Activated T-cell treated with anti-CD3 and anti-CD28 coated beads, Interleukin-2, amount 50 U/mL, for 1 hour (primary cell): ENCODE measurements around the gene NAGA.
"Not testable (repeated sequence)": the region's sequence is repeated elsewhere in the genome, so short reads cannot be mapped to it uniquely, and the experiment has no call there.

Source experiments
- DNase-seq: peaks from one replicate; pipeline ENCODE4 v3.0.0-alpha.2; 2020

The NAGA gene

DNA sequence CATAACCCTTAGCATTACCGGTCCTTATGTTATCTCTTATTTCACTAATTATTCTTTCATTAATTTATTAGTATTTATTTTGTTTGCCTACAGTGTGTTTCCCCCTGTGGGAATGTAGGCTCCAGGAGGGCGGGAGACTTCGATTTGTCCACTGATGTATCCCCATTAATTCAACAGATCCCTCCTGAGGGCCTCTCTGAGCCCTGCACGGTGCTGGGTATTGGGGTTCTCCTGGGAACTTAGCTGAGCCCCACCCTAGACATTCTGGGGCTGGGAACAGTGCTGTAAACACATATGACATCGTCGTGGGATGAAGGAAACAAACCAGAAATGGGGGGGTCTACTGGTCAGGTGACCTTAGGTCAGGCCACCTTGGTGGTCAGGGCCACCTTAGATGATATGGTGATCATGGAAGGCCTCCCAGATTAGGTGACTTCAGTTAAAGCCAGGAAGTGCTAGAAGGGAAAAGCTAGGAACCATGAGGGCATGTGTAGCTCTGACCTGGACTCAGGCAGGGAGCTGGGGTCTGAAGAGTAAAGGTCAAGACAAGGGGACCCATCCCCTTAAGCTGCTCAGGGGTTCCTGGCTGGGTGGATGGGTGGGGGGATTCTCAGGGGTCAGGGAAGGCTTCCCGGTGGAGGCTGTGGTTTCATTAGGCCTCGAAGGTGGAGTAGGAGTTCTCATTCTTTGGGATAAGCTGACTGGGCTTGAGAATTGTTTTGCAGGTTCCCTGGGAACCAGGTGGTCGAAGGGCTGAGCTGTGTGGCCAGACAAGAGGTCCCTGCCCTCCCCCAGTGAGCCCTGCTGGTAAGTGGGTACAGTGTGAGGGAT is 4.4 kb upstream of the NAGA start:
- no peak for DNase-seq

- DNase-seq, result peak; percentile 65
Observed at GRCh38 chr22:42074132-42074811, 3.7 kb upstream of the NAGA start, which contains the start of gene PHETA2. PHETA2 (plus strand) TSS chr22:42074248; CDS start chr22:42077294, 3,046 bp downstream.

DNA sequence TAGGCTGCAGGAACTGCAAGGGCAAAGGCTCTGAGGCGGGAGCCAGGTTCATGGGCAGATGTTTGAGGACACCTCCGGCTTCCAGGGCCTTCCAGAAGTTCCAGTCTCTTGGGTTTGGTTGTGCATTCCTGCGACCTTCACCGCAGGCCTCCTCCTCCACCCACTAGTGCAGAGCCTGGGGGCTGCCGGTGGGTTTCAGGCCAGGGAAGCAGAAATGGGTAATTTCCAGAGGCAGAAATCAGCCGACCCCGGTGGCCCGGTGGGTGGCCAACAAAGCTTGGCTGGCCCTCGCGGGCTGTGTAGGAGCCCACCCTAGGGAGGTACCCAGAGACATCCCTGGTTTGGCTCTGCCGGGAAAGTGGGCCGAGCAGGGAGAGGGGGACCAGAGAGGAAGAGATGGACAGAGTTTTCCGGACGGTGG is 3.0 kb upstream of the NAGA start:
- DNase-seq, result no peak

DNA sequence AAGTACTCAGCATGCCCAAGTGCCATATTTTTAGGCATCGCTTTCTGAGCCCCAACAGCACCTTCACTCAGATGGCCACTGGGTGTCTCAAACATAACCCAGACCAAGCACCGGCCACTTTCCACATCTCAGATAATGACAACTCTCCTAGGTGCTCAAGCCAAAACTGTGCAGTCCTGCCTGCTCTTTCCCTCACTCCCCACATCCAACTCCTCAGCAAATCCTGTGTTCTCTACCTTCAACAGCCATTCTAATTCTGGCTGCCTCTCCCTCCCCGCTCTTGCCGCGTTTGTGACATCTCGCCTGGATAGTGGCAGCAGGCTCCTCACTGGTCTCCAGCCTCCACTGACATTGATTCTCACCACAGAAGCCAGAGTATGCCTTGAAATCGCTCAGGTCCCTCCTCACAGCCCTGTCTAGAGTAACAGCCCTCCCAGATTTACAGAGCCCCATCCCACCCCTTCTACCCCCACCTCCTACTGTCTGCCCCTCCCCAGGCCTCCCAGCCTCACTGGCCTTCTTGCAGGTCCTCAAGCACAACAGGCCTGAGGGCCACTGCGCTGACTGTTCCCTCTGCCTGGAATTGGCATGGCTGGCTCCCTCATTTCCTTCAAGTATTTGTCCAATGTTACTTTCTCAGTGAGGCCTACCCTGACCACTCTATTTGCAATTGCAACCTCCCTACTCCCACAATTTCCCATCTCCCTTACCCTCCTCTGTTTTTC is 2.2 kb upstream of the NAGA start:
- DNase-seq, result no peak

- not testable (repeated sequence) for DNase-seq
Observed at GRCh38 chr22:42071508-42071907, 896 bp upstream of the NAGA start.

DNA sequence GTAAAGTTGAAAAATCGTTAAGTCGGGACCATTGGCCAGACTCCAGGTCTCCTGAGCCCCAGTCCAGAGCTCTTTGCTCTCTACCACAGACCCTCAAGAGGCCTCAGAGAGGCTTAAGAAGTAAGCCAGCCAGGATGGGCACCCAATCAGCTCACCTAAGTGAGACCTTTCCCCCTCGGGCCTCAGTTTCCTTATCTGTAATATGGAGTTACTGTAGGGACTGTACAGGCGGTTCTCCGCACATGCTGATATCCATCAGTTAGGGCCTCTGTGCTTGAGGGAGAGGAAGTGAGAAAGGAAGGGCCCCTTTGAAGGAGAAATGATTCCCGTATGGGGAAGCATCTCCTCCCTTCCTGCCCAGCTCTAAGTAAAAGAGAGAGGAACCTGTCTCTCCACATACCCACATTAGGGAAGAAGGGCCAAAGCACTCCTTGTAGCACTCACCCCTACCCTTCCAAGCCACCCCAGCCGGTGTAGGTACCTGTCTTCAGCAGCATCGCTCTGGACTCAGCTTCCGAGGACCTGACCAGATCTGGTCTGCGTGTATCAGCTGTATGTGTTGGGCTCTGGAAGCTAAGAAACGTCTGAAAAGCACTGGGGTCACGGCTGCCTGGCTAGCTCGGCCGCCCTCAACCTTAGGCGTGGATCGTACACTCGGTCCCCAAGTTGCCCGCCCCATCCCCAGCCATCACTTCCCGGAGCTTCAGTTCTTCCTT is 653 bp downstream of the NAGA start:
- DNase-seq, result no peak

DNA sequence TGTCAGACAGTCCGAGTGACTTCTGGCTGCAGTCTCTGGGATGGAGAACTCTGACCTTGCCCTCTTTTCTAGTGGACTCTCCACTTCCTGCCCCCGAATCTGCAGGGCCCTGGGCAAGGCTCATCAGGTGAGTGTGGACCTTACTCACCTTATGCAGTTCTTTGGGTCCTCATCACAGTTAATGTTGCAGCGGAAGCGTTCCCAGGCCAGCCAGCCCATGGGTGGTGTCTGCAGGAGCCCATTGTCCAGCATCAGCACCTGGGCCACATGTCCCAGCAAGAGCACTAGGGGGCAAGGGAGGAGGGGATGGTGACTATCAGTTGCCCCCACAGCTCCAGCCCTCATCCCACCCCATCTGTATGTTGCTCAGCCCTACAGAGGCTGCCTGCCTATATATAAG is 2.3 kb downstream of the NAGA start:
- no peak for DNase-seq

DNA sequence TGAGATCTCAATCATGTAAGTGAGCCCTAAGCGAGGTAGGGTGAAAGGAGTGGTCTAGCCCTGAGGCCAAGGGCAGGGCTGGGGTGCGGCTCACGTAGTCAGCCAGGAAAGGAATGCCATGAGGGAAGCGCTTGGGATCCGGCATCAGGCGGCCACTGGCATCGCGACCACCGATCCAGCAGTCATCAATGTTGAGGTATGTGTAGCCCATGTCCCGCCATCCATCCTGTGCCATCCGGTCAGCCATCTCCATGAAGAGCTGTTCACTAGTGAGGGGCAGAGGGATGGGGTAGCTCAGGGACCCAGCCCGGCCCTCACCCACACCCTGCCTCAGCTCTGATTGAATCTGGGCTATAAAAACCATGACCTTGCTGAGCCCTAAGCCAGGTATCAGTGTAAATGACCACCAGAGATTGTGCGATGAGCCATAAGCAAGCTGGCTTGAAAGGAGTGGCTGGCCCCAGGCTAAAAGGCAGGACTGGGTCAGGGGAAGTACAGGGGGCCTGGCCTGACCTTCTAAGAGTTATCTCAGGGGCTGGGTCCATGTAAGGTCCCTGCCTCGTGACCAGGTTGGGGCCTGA is 2.9 kb downstream of the NAGA start:
- no peak for DNase-seq

DNA sequence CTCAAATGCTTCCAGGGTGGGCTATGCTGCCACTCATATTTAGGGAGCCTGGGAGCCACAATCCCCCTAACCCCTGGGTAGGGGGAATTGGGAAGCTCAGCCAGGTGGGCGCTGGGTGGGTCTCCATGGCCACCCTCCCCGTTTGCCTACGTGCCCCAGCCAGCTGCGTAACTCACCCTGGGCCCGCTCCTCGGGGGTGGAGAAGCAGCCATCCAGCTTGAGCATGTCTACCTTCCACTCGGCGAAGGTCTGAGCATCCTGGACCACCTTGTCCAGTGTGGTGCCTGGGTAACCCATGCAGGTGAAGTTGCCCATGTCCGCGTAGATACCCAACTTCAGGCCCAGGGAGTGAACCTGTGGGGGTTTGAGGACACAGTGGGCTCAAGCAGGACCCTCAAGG is 3.7 kb downstream of the NAGA start:
- no peak for DNase-seq

GRCh38 chr22:42066126-42066761 is 4.4 kb downstream of the NAGA start:
- DNase-seq, result no peak

GRCh38 chr22:42065438-42066125 is 5.0 kb downstream of the NAGA start:
- DNase-seq, result no peak

- no peak for DNase-seq
Observed at GRCh38 chr22:42064629-42065028, 6.0 kb downstream of the NAGA start.

- no peak for DNase-seq
Observed at GRCh38 chr22:42062506-42063170, 8.0 kb downstream of the NAGA start.

- no peak for DNase-seq
Observed at GRCh38 chr22:42061041-42061440, 9.6 kb downstream of the NAGA start.

GRCh38 chr22:42060489-42060888 is 10.1 kb downstream of the NAGA start:
- DNase-seq, result no peak

- DNase-seq, result no peak
Observed at GRCh38 chr22:42056757-42057511, 13.7 kb downstream of the NAGA start.

DNA sequence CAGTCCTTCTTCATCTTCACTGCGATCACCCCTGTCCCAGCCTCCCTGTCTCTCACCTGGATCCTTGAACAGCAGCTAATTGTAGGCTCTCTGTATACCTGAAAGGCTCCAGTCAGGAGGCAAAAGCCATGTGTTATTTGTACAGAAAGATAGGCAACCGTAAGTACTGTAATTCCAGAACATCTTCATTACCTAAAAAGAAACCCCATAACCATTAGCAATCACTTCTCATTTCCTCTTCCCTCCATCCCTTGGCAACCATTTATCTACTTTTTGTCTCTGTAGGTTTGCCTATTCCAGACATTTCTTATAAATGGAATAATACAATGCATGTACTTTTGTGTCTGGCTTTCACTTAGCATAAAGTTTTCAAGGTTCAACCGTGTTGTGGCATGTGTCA is 17.8 kb downstream of the NAGA start:
- DNase-seq, result no peak

DNA sequence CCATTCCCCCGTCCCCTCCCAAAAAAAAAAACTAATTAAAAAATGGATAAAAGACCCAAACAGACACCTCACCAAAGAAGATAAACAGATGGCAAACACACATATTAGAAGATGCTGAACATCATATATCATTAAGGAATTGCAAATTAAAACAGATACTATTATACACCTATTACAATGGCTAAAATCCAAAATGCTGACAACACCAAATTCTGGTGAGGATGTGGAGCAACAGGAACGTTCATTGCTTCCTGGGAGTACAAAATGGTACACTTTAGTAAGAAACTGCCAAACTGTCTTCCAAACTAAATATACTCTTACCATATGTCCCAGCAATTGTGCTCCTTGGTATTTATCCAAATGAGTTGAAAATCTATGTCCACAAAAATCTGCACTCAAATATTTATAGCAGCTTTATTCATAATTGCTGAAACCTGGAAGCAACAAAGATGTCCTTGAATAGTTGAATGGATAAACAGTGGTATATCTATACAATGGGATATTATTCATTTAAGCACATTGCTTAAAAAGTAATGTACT is 19.9 kb downstream of the NAGA start:
- no peak for DNase-seq

- DNase-seq, result no peak
Observed at GRCh38 chr22:42041784-42042183, 28.8 kb downstream of the NAGA start.

GRCh38 chr22:42039271-42039670 is 31.3 kb downstream of the NAGA start:
- no peak for DNase-seq
